M059J (cell line): ENCODE data around the gene DROSHA. TPM values are rescaled to one million over a fixed set of nuclear protein-coding genes. Genes with fewer than 3 reads are reported as not detected.
A peak's percentile ranks its signal among the peaks of the same experiment; 100 is the strongest.

ENCODE experiments used
- DNase-seq: peaks from one replicate; pipeline ENCODE4 v3.0.0-alpha.2; 2012; ENCODE audit warnings: low read depth
- total RNA-seq: library from RNA; depleted of rRNA; stranded (reverse); fragments of >200 nt; shearing (Covaris generic); gene quantifications from 2 replicates; pipeline ENCODE4 v1.2.3, GENCODE V29; 2014

The DROSHA gene
- total RNA-seq, 1 experiment from 2014 or later: 54.2 TPM

DNA sequence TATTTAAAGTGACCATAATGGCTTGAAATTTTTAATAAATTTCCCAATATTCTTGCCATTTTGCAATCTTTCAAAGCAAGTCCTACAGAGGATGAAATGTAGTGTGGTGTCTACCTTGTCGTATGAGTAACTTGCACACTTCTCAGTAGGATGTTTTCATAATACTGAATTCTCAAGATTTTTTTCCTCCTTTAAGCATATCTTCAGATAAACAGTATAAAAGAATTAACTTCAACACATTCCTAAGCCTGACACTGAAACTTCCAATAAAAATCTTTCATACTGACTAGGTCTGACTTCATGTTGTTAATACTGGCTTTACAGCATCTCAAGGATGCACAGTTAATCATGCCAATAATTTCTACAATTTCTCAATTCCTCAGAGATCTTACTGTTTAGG is 62.0 kb downstream of the DROSHA start:
- DNase-seq: no peak

DNA sequence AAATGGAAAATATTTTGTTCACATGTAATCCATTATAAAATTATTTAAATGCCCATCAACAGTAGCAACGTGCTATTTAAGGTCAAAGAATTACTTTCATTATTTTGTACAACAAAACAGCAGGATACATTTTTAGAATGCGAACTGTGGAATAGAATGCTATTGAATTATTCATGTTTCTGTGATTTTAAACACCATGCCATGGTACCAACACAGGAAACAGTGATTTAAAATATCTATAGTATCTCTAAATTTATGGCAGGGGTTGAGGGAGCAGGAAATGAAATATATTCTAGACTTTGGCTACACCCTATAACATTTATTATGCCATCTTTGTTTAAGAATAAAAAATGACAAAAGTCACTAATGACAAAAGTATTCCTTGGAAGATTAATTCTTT is 62.4 kb downstream of the DROSHA start:
- DNase-seq: no peak

DNA sequence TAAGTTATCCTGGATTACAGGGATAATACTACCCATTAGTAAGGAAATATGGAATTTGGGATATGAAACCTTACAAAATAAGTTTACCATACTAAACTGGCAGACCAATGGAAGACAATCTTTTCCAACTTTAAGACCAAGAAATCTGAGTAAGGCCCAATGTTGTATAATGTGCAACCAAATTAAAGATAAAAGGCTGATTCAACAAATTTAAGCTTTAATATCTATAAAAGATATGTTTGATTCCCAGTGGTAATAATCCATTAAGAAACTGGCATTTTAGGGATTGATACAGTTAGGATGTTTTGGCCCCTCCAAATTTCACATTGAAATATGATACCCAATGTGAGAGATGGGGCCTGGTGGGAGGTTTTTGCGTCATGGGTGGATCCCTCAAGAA is 66.6 kb downstream of the DROSHA start:
- DNase-seq: no peak

DNA sequence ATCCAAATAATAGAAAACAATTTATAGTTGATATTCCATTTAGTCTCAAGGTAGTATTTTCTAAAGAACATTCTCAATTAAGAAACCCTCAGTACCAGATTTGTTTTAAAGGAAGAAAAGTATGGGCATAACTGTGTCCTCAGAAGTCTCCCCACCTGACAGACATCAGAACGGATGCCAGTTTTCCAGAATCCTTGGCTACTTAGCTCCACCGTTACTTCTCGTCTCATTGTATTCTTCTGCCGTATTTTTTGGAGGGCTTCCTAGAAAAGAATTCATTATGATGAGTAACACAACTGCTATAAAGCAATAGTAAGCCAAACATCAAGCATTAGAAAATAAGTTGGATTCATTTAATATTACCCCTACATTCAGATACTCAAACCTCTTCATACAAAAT is 67.8 kb downstream of the DROSHA start:
- DNase-seq: no peak

DNA sequence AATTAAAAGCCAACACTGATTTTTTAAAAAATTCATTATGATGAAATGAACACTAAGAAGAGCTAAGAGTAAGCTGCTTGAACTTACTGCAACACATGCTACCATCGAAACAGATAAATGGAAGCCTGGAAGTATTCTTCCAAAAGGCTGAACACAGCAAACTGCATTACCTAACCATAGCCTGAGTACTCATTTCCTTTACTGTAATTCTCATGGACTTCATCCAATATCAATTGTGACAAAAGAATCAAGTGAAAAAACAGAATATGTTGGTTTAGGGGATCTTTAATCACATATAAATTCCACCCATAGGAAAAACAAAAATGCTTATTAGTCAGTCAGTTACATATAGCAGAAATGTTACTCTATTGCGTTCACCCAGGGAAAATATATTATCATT is 68.5 kb downstream of the DROSHA start:
- no peak for DNase-seq

DNA sequence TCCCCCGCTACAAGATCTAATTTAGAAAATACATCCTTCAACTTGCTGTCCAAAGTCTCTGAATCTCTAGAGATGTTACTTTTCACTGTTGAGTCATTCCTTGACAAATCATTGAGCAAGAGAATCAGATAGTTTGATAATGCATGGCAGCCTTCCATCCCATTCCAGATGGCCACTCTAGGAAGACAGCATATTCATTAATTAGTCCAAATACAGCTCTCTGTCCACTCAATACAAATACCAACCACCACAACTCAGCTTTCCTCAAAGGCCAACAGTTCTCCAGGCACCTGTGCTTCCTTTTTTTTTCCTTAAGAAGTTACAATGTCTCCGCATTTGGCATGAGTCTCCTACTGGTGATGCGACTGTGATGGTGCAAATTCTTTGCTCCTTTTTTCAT is 72.3 kb downstream of the DROSHA start:
- DNase-seq: no peak

DNA sequence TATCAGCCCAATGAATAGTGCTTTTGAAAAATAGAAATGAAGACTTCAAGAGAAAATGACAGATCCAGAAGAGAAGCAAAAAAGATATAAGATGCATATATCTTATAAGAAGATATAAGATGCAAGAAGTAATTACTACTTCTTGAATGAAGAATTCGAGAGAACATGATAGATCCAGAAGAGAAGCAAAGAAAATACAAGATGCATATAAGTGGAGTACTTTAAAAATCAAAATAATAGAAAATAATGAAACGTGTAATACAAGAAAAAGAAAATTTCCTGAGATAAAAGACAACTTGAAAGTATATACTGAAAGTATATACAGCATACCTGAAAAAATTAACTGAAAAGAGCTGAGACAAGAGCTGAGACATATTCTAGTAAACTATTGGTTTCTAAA is 76.7 kb downstream of the DROSHA start:
- DNase-seq: no peak

DNA sequence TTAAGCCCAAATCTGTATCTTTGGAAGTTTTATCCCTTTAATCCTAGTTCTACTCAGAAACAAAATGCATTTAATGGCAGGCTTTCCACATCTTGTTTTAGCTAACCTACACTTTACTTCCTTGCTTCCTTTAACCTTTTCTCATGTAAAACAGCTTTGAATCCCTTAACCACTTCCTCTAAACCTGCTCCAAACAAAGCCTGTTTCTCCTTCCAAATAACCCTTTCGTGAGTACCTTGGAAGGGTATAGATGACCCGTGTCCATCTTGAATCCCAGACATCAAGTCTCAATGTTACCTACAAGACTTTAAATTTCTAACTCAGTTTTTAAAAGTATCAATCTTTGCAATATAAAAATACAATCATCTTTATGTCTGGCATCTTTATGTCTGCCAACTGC is 78.4 kb downstream of the DROSHA start:
- DNase-seq: no peak

DNA sequence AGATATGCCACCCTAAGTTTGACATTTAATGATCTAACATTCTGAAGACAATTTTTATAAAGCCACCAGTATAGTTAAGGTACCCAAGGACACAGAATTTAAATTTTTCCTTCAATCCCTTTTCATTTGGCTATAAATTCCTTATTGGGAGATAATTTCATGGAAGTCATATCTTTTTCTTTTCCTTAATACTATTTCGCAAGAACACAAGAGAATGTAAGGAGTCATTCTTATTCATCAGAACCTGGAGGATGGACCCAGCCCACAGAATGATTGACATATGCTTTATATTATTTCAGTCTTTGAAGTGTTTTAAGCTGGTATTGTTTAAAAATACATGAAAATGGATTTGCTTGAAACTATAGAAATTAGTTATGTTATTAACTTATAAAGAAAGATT is 79.6 kb downstream of the DROSHA start:
- DNase-seq: no peak

DNA sequence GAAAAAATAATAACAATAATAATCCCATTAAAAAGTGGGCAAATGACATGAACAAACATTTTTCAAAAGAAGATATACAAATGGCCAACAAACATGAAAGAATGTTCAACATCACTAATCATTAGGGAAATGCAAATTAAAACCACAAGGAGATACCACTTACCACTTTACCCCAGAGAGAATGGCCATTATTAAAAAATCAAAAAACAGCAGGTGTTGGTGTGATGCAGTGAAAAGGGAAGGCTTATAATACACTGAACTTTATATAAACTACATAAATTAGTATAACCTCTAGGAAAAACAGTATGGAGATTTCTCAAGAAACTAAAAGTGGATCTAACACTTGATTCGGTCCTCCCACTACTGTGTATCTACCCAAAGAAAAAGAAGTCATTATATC is 81.9 kb downstream of the DROSHA start:
- no peak for DNase-seq

DNA sequence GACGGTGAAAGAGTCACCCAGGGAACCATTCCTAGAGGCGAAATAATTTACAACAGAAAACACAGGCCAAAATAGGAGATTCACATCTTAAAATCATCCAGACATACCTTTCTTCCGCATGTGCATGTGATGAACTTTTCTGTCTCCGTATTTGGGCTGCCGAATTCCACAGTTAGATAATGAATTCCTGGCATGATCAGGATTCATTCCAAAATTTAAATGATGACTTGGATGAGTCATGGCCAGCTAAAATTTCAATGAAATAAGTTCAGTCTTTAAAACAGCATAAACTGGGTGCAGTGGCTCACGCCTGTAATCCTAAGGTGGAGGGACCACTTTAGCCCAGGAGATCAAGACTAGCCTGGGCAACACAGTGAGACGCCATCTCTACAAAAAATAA is 82.7 kb downstream of the DROSHA start:
- DNase-seq: peak; percentile 59

DNA sequence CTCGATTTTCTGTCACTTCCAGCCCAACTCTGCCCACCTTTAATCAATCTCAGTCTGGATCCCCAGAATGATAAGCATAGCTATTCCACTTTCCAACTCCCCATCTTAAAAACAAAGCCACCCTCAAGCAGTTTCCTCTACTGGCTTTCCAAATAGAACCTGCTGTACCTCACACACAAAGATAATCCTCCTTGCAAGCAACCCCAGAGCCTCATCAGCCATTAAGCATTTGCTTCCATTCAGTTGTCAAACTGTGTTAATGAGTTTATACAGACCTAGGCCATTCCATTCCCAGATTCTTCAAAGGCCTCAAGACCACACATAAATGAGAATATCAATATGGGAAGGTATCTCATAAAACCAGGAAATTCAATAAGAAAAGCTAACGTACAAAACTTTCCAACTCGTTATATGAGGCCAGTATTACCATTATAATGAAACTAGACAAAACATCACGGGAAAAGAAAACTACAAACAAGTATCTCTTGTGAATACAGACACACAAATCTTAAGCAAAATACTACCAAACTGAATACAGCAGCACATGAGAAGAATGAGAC is 86.8 kb downstream of the DROSHA start:
- no peak for DNase-seq

DNA sequence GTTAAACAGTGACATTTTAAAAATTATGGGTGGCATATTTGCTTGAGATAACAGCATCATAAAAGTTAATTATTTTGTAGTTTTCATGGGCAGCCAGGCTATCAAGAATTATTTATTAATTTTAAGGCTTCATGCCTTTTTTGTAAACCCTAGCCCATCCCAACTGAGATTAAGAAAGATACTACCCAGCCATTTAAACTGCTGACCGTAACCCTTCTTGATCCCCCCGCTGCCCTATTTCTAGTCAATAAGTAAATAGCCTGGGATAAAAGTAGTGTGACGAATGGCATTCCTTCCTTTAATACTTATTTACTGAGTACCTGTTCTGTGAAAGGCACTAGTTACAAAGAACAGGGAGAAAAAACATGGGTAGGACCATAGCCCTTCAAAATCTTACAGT is 88.3 kb downstream of the DROSHA start:
- no peak for DNase-seq

DNA sequence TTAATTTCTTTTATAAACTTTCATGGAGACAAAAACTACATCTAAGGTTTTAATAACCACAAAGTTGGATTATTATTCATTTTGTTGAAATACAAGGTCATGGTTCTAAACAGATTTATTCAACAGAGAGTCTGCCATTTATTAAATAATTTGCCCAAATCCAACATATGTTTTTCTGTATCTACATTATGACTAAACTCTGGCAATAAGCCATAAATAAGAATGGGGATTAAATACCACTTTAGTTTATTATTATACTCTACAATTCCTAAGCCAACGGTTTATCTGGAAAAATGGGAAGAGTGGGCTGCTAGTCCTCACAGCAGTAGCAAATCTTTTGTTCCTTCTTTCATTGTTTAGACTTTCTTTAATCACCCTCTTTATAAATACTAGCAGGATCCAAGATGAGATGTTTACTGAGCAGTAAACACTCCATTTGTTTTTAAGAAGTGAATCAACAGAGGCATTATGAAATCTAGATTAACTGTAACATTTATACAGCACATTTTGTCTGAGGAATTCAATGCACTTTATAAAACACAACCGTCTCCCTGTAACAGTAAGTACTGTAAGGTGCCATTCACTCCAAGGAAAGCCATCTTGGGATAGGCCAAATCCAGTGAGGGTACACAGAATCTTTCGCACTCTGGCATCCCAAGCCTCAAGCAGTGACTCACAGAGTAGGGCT is 89.7 kb downstream of the DROSHA start:
- peak; percentile 36 for DNase-seq

DNA sequence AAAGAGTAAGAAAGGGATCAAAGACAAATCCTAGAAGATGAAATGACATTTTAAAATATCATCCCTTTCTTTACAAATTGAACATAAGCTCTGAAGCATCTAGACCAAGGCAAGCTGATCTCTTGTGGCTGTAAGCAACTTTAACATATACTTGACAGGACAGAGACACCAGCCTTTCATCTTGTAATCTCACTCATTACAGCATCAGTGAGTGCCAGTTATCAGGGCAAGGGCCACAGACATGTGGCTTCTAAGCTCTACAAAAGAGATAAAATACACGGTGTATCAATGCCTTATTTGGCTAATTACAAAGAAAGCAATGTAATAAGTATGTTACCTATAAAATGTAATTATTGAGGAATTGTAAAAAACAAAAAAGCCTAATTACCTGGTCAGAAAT is 95.0 kb downstream of the DROSHA start:
- DNase-seq: no peak

DNA sequence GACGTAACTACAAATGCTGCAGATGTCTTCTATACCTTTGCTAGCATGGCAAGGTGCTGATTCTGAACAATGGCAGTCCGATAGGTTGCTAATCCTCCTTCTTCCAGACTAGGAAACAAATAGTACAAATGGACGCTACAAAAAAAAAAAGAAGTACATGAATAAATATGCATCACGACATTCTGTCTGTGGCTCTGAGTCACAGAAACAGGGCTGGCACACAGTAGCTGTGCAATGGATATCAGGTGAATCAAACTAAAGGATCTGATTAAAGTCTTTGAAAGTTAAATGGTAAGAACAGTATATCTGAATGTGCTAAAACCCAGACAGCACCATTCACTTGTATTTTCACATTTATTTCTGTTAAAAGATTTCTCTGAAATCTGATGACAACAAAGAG is 96.2 kb downstream of the DROSHA start:
- DNase-seq: no peak

DNA sequence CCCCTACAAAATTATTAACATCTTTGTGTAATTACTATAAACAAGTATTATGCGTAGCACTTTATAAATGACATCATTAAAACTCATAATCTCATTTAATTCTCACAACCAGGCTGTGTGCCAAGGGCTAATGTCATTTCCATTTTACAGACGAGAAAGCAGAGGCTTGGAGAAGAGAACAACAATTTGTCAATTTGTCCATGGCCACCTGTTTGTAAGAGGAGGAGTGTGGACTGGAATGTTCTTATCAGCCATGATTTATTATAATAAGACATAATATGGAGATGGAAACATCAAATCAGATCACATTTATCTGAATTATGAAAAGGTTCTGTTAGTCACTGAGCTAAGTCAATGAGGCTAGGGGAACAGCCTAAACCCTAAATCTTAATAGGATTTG is 97.0 kb downstream of the DROSHA start:
- no peak for DNase-seq

DNA sequence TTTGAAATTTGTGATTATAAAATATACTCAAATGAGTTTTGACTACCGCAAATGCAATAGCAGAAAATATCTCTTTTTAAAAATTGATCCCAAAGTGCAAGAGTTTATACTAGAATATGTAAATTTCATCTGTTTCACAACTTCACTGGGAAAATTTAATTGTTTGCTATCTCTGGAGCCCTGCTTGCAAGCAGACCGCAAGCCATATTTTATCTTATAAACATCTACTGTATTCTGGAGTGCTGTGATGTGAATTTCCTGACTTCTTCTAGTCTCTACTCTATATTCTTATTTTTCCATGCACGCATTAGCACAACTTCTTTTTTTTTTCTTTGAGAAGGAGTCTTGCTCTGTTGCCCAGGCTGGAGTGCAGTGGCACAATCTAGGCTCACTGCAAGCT is 98.7 kb downstream of the DROSHA start:
- no peak for DNase-seq

DNA sequence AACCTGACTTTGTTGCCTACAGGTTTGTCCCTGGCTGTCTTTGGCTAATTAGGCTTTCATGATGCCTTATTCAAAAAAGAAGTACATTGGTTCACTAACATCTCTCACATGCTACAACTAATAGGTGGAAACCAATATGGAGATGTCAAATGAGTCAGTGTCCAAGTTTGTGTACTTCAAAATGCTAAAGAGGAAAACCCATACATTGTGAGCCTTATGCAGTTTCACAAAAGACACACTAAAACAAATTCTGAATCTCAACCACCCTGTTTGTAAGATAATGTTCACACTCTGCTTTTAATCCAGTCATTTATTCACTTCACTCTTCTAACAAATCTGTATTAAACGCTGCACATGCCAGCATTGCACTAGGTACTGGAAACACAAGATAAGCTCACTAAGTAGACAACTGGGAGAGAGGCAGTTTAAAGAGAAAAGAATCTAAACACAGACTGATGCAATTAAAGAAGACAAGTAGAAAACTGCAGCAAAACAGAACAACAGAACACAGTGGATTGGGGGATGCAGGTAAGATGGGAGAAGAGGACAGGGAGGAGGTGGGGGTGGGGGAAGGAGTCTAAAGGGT is 104.1 kb downstream of the DROSHA start:
- no peak for DNase-seq

DNA sequence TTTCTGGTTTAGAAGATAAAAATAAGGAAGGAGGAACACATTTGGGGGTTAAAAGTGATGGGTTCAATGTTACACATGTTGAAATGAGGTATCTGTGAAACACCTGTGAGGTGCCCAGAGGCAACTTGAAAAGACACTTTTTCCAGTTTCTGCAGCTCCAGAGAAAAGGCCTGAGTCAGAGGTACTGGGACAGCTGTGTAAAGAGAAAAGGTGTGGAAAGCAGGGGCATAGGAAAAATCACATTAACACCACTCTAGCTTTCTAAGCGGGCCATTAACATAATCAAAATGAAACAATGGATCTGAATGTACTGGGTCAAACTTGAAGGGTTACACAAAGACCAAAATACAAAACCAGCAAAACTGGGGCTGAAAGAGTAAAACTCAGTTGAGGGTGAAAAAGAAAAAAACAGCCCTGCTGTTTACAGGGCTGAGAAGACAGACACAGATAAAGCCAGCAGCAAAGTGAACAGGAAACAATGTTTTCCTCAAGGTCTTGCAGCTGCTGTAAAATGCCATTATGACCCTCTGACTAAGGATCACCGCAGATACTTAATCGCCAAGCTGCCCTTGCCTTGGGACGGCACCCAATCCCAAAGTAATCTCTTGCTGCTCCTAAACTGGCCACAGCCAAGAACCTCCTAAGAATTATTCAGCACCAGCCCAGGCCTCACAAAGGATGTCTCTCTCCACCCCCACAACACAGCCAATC is 104.7 kb downstream of the DROSHA start:
- DNase-seq: no peak

DNA sequence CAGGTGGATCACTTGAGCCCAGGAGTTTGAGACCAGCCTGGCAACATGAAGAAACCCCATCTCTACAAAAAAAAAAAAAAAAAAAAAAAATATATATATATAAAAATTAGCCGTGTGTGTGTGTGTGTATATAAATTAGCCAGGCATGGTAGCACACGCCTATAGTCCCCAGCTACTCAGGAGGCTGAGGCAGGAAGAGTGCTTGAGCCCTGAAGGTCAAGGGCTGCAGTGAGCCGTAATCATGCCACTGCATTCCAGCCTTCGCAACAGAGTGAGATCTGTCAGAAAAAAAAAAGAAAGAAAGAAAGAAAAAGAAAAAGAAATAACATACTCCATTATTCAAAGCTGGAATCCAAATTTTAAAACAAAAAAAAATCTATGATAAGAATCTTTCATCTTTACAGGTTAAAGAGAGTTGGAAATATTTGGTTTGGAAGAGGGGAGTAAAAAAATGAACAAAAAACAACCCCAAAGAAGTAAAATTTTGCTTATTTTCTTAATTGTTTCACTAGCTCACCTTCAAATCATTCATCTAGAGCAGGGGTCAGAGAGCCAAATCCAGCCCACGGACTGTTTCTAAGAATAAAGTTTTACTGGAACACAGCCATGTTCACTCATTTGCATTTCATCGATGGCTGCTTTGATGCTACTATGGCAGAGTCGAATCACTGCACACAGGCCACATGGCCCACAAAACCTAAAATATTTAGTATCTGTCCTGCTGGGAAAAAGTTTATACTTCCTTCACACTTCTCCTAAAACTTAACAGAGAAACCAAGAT is 109.9 kb downstream of the DROSHA start:
- DNase-seq: no peak

DNA sequence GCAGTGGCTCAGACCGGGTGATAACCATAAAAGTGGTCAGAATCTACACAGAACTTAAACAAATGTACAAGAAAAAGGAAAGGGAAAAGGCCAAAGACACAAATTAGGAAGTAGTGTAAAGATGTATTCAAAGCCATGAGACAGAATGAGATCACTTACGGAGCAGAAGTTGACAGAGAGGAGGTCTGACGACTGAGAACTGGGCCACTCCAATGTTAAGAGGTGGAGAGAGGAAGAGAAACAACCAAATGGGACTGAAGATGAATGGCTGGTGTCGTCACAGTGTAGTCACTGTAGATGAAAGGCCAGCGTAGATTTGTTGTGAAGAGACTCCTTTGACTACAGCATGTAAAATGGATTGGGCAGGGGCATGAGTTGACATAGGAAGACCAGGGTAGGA is 114.4 kb downstream of the DROSHA start:
- DNase-seq: no peak
